TTC549 (cell line): Measurements from ENCODE around the gene MINPP1.
"Not testable (repeated sequence)": the region's sequence is repeated elsewhere in the genome, so short reads cannot be mapped to it uniquely, and the experiment has no call there.

Experiments
- FAIRE-seq: peaks from 2 replicates; lab custom pipeline; 2012; peaks lifted over from hg19 to GRCh38; lab: Jason Lieb, UNC

MINPP1 gene

DNA sequence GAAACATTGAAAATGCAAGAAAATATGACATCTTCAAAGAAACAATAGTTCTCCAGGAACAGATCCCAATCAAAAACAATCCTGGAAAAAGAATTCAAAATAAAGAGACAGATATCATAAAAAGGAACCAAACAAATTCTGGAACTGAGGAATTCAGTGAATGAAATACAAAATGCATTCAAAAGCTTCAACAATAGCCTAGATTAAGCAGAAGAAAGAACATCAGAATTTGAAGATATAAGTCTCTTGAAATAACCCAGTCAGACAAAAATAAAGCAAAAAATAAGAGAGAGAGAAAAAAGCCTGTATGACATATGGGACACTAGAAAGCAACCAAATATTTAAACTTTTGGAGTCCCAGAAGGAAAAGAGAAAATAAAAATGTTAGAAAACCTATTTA, 60.3 kb downstream of the MINPP1 start:
- no peak for FAIRE-seq

DNA sequence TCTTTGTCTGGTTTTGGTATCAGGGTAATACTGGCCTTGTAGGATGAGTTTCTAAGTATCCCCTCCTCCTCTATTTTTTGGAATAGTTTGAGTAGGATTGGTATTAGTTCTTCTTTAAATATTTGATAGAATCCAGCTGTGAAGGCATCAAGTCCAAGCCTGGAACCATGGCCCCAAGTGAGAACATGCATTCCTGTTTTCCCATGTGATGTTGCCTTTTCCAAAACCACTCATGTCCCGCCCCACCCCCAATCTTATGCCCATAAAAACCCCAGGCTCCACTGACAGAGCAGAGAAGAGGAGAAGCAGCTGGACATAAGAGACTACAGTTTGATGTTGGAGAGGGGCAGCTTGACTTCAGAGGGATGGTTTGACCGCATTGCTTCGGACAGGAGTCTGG, 71.2 kb downstream of the MINPP1 start:
- FAIRE-seq, result no peak

DNA sequence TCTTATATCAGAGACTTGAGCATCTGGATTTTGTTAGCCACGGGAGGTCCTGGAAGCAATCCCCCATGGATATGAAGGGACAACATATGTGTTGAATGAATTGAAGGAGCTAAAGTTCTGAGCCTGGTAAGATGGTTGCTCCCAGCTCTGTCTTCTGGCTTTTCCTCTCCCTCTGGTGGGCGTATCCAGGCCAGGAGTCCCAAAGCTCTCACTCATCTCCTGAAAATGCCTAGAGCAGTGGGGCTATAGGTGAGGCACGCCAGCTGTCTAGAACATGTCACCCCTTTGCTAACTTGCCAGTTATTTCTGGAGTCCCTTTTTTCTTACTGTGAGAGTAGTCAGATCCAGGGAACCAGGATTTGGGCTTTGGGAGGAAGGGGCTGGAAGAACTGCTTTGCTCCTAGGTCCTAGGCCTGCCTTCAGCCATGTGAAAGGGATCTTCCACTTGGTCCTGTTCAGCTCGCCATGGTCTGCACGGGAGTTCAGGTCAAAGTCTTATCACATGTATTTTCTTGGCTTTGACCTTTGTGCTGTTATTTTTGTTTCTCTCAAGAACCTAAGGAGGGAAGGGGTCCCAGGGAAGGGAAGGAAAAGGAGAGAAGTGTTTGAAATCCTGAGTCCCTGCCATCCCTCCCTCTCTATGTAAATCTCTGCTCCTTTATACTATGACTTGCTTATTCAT, 73.6 kb downstream of the MINPP1 start:
- no peak for FAIRE-seq

DNA sequence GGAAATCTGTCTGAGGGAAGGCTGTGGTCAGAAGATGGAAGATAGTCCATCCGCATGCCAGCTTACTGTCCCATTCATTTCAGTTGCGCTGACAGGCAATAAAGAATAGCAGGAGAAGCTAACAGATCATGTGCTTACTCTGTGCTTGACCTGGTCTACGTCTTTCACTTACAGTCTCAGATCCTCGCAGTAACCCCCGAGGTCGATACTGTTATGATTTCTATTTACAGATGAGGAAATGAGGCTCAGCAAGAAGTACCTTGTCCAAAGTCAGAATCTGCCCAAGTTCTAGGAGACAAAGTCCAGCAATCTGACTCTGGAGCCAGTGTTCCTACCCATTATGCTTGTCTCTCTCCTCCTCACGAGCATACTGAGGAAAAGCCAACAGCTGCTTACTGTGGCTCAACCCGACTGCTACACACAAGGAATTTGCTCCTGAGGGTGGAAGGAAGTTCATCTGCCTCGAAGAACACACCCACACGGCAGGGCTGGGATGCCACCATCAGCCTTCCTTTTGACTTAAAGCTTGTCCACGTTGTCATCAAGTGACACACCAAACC, 74.2 kb downstream of the MINPP1 start:
- FAIRE-seq, result no peak

DNA sequence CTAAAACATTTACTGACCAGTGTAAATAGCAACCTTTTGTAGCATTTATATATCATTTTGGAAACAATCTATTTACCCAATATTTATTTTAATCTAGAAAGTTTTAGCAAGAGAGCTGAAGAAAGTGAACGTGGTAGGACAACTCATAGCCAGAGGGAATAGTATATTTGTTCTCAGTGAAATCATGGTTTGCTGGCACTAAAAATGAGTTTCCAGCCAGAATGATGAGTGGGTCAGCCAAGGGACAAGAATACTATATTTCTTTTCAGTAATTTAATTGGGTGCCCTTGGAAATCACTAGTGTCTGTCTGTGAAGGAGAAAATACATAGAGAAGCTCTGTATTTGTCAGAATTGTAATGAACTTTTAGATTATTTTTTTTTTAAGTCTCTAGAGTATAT, 74.9 kb downstream of the MINPP1 start:
- FAIRE-seq, result no peak

DNA sequence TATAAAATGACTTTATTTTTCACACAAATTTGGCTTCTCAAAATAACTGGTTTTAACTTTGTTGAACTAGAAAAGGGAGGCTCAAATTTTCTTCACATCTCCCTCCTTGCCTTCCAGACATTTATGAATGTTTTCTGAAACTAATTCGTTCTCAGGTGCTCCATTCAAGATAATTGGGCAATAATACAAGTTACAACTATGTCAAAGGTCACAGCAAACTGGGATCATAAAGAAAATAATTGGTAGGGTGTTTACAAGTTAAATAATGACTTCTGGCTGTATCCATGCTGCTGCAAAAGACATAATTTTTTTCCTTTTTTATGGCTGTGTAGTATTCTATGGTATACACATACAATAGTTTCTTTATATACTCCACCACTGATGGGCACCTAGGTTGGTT, 75.3 kb downstream of the MINPP1 start:
- FAIRE-seq, result no peak

DNA sequence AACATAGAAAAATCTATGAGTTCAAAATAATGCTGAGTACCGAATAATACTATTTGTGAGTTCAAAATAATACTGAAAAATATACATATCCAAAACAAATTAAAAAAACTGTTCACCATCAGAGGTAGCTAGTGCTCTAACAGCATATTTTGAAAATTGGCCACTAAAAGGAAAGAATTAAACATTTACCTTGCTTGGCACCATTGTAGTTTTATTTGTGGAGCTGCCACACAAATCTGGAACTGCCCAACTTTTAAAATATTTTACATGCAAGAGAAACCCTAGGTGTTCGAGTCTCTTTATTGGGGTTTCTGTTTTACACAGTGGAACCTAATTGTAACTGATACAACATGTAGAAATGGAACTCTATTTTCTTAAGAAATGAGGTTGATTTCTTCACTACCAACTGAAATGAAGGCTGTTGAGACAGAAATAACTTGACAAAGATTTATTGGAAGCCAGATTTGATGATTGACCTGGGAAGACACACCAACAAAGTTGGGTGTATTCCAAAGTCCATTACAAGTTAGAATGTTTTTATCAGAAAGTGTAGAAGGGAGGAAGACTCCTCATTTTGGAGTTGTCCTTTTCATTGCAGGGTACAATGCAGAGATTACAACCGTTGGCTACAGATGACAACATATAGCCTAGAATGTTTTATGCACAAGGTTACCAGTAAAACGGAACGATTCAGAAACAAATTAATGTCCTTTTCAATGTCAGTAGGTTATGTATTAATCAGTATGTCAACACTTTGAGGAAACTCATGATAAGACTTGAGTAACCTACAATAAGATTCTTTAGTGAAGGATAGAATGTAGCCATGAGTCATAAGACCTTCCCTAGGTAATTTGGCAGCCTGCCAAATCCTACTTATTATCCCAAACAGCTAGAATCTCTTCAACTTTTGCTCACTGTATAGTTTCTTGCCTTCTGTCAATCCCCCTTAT, 81.1 kb downstream of the MINPP1 start:
- FAIRE-seq, result no peak

DNA sequence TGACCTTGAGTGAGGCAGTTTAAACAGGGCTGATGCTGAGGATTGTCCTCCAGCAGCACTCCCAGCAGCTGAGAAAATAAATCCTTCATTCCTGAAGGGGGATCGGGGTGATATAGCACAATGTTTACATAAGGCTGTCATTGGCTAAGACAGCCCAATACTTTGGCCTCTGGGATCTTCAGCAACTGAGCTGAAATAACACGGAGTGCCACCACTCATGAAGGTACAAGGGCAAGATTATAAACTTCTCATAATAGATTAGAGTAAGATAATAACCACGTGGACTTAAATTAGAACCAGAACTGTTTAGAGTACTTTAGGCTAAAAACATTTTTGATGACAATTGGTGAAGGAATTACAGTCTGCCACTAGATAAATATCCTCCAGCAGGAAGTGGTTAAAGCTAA, 85.0 kb downstream of the MINPP1 start:
- no peak for FAIRE-seq

DNA sequence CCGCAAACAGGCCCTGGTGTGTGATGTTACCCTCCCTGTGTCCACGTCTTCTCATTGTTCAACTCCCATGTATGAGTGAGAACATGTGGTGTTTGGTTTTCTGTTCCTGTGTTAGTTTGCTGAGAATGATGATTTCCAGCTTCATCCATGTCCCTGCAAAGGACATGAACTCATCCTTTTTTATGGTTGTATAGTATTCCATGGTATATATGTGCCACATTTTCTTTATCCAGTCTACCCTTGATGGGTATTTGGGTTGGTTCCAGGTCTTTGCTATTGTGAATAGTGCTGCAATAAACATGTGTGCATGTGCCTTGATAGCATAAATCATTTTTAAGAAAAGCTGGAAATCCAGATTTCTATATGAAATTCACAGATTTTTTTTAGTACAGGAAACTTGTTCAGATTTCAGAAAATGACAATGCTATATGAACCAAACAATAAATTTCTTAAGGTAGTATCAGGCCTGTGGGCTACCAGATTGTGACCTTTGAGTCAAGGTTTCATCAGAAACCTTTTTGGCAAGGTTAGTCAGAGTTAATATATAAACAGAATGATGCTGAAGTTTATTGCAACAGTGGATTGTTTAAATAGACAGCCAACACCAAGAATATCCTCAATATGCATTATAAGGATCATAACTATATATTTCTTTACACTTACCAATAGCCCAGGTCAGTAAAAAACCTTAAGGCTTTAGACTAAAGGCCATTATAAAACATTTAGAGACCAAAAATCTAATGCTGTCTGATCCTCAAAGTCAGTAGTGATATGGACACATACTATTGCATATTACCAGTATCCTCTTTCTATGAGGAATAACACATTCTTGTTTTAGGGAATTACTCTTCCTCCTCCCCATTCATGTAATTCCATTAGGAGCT, 86.3 kb downstream of the MINPP1 start:
- FAIRE-seq, result no peak

DNA sequence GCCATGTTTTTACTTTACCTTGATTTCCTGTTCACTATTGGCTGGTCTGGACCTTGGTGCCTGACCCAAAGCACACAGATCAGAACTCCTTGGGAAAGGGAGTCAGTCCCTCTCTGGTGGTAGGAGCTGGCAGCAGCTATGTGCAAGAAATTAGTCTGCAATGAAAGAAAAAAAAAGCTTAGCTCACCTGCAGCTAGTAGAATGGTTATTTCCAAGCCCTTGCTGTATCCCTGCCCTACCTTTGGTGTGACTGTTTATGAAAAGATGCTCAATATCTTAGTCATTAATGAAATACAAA, 86.8 kb downstream of the MINPP1 start:
- FAIRE-seq, result no peak

DNA sequence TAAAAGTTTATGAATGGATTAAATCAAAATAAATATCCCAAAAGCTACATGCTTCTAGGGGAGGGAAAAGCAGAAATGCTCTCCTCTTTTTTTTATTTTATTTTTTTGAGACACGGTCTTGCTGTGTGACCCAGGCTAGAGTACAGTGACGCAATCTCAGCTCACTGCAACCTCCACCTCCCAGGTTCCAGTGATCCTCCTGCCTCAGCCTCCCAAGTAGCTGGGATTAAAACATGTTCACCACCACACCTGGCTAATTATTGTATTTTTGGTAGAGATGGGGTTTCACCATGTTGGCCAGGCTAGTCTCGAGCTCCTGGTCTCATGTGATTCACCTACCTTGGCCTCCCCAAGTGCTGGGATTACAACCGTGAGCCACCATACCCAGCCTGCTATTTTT, 88.2 kb downstream of the MINPP1 start:
- not testable (repeated sequence) for FAIRE-seq

DNA sequence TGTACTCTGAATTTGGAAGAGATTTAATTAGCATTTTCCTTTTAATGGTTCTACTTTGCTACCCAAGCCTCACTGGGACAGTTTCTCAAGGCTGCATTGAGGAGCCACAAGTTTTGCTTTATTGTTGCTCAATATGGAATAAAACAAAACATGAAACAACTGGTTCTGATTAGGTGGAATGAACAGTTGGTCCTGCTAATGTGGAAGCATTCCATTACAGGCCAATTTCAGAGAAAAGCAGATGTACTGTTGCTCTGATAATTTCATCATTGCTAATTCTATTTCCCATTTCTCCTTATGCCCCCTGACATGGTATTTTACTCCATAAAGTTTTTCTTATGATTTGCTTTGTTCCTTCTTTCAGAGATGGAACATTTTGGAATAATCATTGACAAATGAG, 89.0 kb downstream of the MINPP1 start:
- FAIRE-seq, result no peak

DNA sequence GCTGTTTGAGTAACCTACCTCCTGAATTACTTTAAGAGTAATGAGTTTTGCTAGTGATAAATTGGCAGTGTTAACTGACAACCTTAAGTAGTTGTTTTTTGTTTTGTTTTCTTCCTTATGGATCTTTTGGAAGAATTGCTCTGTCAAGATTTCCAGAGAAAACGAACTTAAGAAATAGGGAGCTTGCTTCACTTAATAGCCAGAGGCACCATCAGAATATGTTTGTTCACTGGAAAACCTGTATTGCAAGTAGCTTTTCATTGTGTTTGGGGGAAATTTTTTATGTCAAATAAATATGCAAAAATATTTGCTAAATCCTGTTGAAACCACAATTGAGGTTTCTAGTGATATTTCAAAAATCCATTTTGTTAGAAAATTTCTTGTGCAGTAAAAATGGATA, 89.5 kb downstream of the MINPP1 start:
- no peak for FAIRE-seq

DNA sequence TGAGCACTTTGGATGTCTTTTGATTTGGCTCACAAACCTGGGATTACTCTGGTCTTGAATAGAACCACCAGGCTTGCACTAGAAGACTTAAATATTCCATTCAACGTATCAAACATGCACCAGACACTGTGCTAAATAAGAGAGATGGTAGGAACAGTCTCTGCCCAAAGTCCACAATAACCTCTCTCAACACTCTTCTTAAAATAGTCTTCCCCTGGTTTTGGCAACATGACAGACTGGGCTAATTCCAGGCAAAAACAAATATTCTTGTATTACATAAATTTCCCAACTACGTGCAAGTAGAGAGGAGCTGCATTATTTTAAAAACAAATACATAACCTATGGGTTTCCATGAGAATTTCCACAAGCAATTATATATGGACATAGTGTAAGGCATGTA, 90.2 kb downstream of the MINPP1 start:
- FAIRE-seq, result no peak

DNA sequence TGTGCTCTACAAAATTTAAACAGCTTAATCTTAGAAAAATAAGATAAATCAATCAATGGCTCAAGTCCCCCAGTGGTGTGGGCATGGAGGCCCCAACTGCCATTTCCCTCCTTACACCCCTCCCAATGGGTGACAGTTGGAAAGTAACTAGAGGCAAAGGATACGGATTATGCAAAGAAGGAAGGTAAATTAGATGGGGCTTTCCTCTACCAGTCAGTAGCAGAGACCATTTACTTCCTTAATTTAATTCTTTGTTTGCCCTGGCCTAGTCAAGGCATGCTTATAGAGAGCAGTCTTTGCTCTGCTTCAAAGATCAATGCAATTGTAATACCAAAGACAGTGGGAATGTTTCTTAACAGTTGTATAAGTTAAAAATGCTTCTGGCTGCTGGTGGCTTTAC, 91.7 kb downstream of the MINPP1 start:
- FAIRE-seq, result no peak

DNA sequence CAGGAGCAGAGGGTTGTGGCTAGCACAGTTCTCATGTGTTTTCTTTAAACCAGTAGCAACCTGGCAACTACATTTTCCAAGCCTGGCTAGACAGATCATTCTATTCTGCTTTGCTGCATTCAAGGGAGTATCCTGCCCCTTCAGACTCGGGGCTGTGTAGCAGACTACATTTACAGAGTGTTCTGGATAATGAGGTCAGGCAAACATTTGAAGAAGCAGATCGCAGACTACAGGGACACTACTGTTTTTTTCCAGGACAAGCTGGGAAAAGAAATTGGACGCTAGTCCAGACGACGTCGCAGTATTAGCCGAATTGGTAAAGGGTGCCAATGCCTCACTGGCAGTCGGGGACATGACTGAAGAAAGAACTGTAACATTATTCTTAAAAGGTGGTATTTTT, 94.0 kb downstream of the MINPP1 start:
- FAIRE-seq, result no peak

DNA sequence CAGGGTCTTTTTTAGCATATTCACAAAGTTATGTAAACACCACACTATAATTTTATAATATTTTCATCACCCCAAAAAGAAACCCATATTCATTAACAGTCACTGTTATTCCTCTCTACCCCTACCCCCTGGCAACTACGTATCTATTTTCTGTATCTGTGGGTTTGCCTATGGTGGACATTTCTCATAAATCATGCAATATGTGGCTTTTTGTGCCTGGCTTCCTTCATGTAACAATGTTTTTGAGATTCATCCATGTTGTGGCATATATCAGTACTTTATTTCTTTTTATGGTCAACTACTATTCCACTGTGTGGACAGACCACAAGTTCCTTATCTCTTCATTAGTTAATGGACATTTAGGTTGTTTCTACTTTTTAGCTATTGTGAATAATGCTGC, 95.9 kb downstream of the MINPP1 start:
- FAIRE-seq, result no peak
